HT1080 (cell line): ENCODE measurements around the gene KLF18. TPM values are rescaled to one million over a fixed set of nuclear protein-coding genes. Genes with fewer than 3 reads are reported as not detected.

Experiments used
- small RNA-seq: library from RNA; depleted of rRNA; stranded (forward); fragments of <200 nt; gene quantifications from one replicate; pipeline ENCODE3, GENCODE V24; 2014
- total RNA-seq: library from RNA; depleted of rRNA; stranded (reverse); fragments of >200 nt; shearing (Covaris generic); gene quantifications from 2 replicates; pipeline ENCODE4 v1.2.3, GENCODE V29; 2014; rRNA removed

Gene KLF18
- total RNA-seq, 1 experiment from 2014 or later: not detected

Small RNA genes lying within 50 kb of the gene (small RNA-seq; reads per million reads assigned to genes)
- gene AL035417.1: not detected
- gene OOSP1P1: not detected
- gene RF00019: not detected
- gene RN7SL479P: not detected

Other genes with a start within 250 kb of the KLF18 start
- gene ARTN, start 207.8 kb downstream of the KLF18 start, total RNA-seq: 0.32 TPM in 1 of 2 replicates, not detected in the other
- 26.6 and 28.3 TPM in 2 replicates for gene IPO13, start 194.7 kb downstream of the KLF18 start, total RNA-seq
- 91.4 and 100 TPM in 2 replicates for gene DPH2, start 171.6 kb downstream of the KLF18 start, total RNA-seq
- gene ATP6V0B, start 166.7 kb downstream of the KLF18 start, total RNA-seq: 176 and 229 TPM in 2 replicates
- gene B4GALT2, start 162.4 kb downstream of the KLF18 start, total RNA-seq: 119 and 133 TPM in 2 replicates
- gene CCDC24, start 150.0 kb downstream of the KLF18 start, total RNA-seq: 8.4 and 9.6 TPM in 2 replicates
- 4.1 and 6.4 TPM in 2 replicates for gene SLC6A9, start 110.2 kb downstream of the KLF18 start, total RNA-seq
- 0.23 and 0.74 TPM in 2 replicates for gene KLF17, start 22.8 kb downstream of the KLF18 start, total RNA-seq
- 10.4 and 12.7 TPM in 2 replicates for gene DMAP1, start 71.8 kb upstream of the KLF18 start, total RNA-seq
- 74.3 and 80.1 TPM in 2 replicates for gene ERI3, start 213.6 kb upstream of the KLF18 start, total RNA-seq